ENCODE measurements around the gene FOXD4L1.
A peak's percentile ranks its signal among the peaks of the same experiment; 100 is the strongest.
"Not testable (repeated sequence)": the region's sequence is repeated elsewhere in the genome, so short reads cannot be mapped to it uniquely, and the experiment has no call there.

The FOXD4L1 gene

DNA sequence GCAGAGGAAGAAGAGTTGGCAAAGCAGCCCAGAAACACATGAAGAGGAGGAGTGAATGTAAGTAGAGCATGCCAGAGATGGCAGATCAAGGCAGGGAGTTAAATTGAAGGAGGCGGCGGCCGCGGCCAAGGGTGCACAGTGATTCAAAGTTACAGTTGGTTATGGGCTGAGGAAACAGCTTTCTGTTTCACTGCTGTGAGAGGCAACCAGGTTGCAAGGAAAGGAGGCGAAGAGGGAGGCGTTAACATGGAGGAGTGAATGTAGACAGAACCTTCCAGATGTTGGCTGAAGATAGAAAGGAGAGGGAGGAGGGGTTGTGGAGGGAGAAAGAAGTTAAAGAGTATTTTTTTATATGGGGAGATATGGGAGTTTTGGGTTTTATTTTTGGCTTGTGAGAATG is 22.4 kb downstream of the FOXD4L1 start:
- not testable (repeated sequence) for H3K4me2 ChIP-seq (ENCODE audit: low read length); H3K4me3 ChIP-seq (ENCODE audit: low read length); H3K4me1 ChIP-seq (ENCODE audit: low read length); H4K20me1 ChIP-seq (ENCODE audit: insufficient read depth, low read length); H3K79me2 ChIP-seq (ENCODE audit: low read length); H3K27me3 ChIP-seq (ENCODE audit: low read depth, low read length); H3K9ac ChIP-seq (ENCODE audit: low read length); H3K9me3 ChIP-seq (ENCODE audit: insufficient read depth, low read length); H2AFZ ChIP-seq (ENCODE audit: low read depth, low read length); H3K27ac ChIP-seq (ENCODE audit: low read length); H3K36me3 ChIP-seq (replicated peaks; ENCODE audit: low read depth, low read length)

GRCh38 chr2:113521492-113521891 is 23.0 kb downstream of the FOXD4L1 start:
- not testable (repeated sequence) for H2AFZ ChIP-seq (ENCODE audit: low read depth, low read length); H4K20me1 ChIP-seq (ENCODE audit: insufficient read depth, low read length); H3K36me3 ChIP-seq (replicated peaks; ENCODE audit: low read depth, low read length); H3K79me2 ChIP-seq (ENCODE audit: low read length); H3K4me2 ChIP-seq (ENCODE audit: low read length); H3K27me3 ChIP-seq (ENCODE audit: low read depth, low read length); H3K9ac ChIP-seq (ENCODE audit: low read length); H3K27ac ChIP-seq (ENCODE audit: low read length); H3K4me1 ChIP-seq (ENCODE audit: low read length); H3K4me3 ChIP-seq (ENCODE audit: low read length); H3K9me3 ChIP-seq (ENCODE audit: insufficient read depth, low read length)

DNA sequence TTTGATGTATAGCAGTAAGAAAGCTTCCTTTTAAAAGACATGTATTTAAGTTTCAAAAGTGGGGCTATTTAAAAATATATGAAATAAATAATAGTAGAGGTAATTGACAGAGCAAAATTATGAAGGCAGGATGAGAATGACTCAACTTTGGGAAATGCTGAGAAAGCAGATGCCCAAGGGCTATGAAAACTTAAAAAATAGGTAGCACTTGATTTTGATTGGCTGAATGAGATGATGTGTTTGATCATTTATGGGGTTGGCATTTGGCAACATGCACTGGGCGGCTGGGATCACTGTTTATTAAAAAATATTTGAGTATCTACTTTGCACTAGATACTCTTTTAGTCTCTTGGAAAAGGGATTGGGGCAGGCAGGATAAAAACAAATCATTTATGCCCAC is 26.5 kb downstream of the FOXD4L1 start:
- not testable (repeated sequence) for H3K9me3 ChIP-seq (ENCODE audit: insufficient read depth, low read length); H3K79me2 ChIP-seq (ENCODE audit: low read length); H3K4me3 ChIP-seq (ENCODE audit: low read length); H3K36me3 ChIP-seq (replicated peaks; ENCODE audit: low read depth, low read length); H3K4me1 ChIP-seq (ENCODE audit: low read length); H3K9ac ChIP-seq (ENCODE audit: low read length); H3K4me2 ChIP-seq (ENCODE audit: low read length); H3K27ac ChIP-seq (ENCODE audit: low read length); H3K27me3 ChIP-seq (ENCODE audit: low read depth, low read length); H4K20me1 ChIP-seq (ENCODE audit: insufficient read depth, low read length); H2AFZ ChIP-seq (ENCODE audit: low read depth, low read length)

GRCh38 chr2:113527350-113528045 is 29.0 kb downstream of the FOXD4L1 start:
- H3K9me3 ChIP-seq (ENCODE audit: insufficient read depth, low read length); H3K4me1 ChIP-seq (ENCODE audit: low read length); H3K79me2 ChIP-seq (ENCODE audit: low read length); H2AFZ ChIP-seq (ENCODE audit: low read depth, low read length); H3K4me3 ChIP-seq (ENCODE audit: low read length); H3K9ac ChIP-seq (ENCODE audit: low read length); H3K36me3 ChIP-seq (replicated peaks; ENCODE audit: low read depth, low read length); H4K20me1 ChIP-seq (ENCODE audit: insufficient read depth, low read length); H3K27ac ChIP-seq (ENCODE audit: low read length); H3K27me3 ChIP-seq (ENCODE audit: low read depth, low read length): not testable (repeated sequence)
- H3K4me2 ChIP-seq (ENCODE audit: low read length) = peak overlapping the region; percentile 51

DNA sequence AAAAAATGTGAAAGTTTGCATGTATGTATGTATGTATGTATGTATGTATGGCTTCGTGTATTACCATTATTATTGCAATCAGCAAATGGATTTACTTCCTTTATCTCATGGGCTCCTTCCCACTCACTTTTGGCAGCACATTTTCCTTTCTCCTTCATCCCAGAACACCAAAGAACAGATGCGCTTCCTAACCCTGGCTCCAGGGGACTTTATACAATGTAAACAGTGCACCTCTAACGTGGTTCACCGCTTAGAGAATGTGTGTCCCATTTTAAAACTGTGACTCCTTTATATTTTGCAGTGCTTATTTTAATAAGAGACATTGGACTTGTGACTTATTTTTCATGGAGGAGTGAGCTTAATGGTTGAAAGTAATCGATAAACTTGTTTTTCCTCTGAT is 29.7 kb downstream of the FOXD4L1 start:
- H3K27ac ChIP-seq (ENCODE audit: low read length); H3K36me3 ChIP-seq (replicated peaks; ENCODE audit: low read depth, low read length); H3K4me1 ChIP-seq (ENCODE audit: low read length); H3K27me3 ChIP-seq (ENCODE audit: low read depth, low read length); H3K79me2 ChIP-seq (ENCODE audit: low read length); H2AFZ ChIP-seq (ENCODE audit: low read depth, low read length); H3K9me3 ChIP-seq (ENCODE audit: insufficient read depth, low read length); H3K4me3 ChIP-seq (ENCODE audit: low read length); H4K20me1 ChIP-seq (ENCODE audit: insufficient read depth, low read length); H3K9ac ChIP-seq (ENCODE audit: low read length): not testable (repeated sequence)
- peak overlapping the region; percentile 51; the same call in 1 of the 2 replicates for H3K4me2 ChIP-seq (ENCODE audit: low read length)

GRCh38 chr2:113528904-113529303 is 30.4 kb downstream of the FOXD4L1 start:
- H3K4me2 ChIP-seq (ENCODE audit: low read length); H3K27ac ChIP-seq (ENCODE audit: low read length); H3K4me1 ChIP-seq (ENCODE audit: low read length); H4K20me1 ChIP-seq (ENCODE audit: insufficient read depth, low read length); H3K36me3 ChIP-seq (replicated peaks; ENCODE audit: low read depth, low read length); H3K4me3 ChIP-seq (ENCODE audit: low read length); H3K9ac ChIP-seq (ENCODE audit: low read length); H3K27me3 ChIP-seq (ENCODE audit: low read depth, low read length); H3K79me2 ChIP-seq (ENCODE audit: low read length); H2AFZ ChIP-seq (ENCODE audit: low read depth, low read length); H3K9me3 ChIP-seq (ENCODE audit: insufficient read depth, low read length): not testable (repeated sequence)

DNA sequence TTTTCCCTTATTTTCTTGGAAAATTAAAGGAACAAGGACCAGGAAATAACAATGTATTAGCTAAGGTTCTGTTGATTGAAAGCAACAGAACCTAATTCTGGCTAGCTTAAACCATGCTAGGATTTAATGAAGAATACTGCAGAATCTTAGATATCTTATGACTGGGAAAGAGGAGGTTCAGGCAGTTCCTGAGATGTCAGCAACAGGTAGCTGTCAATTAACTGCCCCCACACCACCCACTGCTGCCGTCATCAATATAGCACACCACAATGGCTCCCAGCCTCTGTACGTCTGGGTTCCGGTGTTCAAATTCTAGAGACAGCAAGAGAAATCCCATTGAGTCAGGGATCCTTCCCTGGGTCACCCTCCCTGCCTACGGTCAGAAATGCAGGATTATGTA is 34.5 kb downstream of the FOXD4L1 start:
- not testable (repeated sequence) for H3K9ac ChIP-seq (ENCODE audit: low read length); H3K36me3 ChIP-seq (replicated peaks; ENCODE audit: low read depth, low read length)

DNA sequence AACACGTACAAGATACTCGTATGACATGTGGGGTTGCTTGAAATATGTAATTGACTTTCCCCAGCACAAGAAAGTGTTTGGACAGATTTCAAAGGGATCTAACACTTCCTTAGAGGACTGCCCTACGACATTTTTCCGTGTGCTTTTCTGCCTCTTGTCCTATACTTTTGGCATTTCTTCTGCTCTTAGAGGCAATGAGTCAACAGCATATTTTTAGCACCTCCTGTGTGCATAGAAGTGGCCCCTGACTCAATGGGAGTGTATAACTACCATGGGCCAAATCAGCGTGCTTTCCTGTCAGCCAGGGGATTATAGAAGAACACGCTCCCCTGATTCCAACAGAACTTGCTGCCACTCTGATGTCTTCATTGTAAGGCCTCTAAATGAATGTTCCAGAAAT is 38.1 kb downstream of the FOXD4L1 start:
- not testable (repeated sequence) for H3K9me3 ChIP-seq (ENCODE audit: insufficient read depth, low read length); H3K36me3 ChIP-seq (replicated peaks; ENCODE audit: low read depth, low read length); H2AFZ ChIP-seq (ENCODE audit: low read depth, low read length); H3K9ac ChIP-seq (ENCODE audit: low read length); H3K27me3 ChIP-seq (ENCODE audit: low read depth, low read length); H3K27ac ChIP-seq (ENCODE audit: low read length); H3K4me2 ChIP-seq (ENCODE audit: low read length); H3K79me2 ChIP-seq (ENCODE audit: low read length); H3K4me3 ChIP-seq (ENCODE audit: low read length); H4K20me1 ChIP-seq (ENCODE audit: insufficient read depth, low read length); H3K4me1 ChIP-seq (ENCODE audit: low read length)

More for the DNA sequence above, 34.5 kb downstream of the FOXD4L1 start:
- H4K20me1 ChIP-seq (ENCODE audit: insufficient read depth, low read length); H3K27me3 ChIP-seq (ENCODE audit: low read depth, low read length); H3K4me1 ChIP-seq (ENCODE audit: low read length); H3K4me2 ChIP-seq (ENCODE audit: low read length); H2AFZ ChIP-seq (ENCODE audit: low read depth, low read length); H3K79me2 ChIP-seq (ENCODE audit: low read length); H3K9me3 ChIP-seq (ENCODE audit: insufficient read depth, low read length); H3K27ac ChIP-seq (ENCODE audit: low read length); H3K4me3 ChIP-seq (ENCODE audit: low read length): not testable (repeated sequence)

DNA sequence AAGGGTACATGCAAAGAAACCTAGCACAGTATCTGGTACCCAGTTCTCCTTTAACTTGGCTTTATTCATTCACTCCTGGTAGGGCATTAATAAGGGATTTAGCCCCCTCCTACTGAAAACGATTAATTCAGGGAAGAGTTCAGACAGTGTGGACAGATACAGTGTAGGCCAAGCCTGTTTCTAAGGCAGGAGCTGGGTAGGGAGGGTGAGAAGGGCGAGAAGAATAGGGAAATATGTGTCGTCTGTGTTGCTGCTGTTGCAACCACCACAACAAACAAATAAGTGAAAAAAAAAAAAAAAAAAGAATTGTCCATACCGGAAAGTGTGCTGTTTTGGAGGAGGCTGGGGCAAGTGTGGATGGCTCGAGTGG is 42.4 kb downstream of the FOXD4L1 start:
- not testable (repeated sequence) for H3K27ac ChIP-seq (ENCODE audit: low read length); H3K4me2 ChIP-seq (ENCODE audit: low read length); H3K79me2 ChIP-seq (ENCODE audit: low read length)

DNA sequence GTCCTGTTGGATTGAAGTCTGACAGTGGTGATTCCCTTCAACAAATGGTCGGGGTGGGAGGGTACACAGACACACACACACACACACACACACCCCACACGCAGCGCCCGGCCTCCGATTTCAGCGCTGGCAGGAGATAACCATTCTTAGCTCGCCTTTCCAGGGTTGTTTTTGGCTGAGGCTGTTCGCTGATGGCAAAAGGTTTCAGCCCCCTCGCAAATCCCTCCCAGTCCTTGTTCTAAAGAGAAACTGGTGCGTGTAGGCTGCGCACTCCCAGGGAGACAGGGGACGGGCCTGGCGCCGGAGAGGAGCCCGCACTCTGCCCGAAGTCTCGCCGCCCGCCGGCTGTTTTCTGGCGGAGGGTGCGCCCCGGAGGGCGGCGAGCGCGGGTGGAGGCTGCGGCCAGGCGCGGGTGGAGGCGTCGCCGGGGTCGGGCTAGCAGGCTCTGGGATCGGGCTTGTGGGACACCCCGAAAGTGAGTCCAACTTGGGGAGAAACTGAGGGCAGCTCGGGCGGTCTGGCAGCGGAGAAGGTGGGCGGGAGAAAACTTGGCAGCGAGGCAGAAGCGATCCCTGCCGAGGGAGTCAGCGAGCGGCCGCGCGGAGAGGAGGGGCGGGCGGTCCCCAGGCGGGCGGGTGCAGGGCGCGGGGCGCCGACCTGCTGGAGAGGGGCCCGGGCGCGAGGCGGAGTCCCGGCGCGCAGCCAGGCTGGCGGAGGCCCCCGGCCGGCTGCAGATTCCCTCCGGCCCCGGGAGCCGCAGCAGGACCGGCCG is 42.9 kb downstream of the FOXD4L1 start:
- not testable (repeated sequence) for H3K27me3 ChIP-seq (ENCODE audit: low read depth, low read length); H3K9me3 ChIP-seq (ENCODE audit: insufficient read depth, low read length); H3K36me3 ChIP-seq (replicated peaks; ENCODE audit: low read depth, low read length); H3K4me1 ChIP-seq (ENCODE audit: low read length); H3K79me2 ChIP-seq (ENCODE audit: low read length); H3K4me3 ChIP-seq (ENCODE audit: low read length); H2AFZ ChIP-seq (ENCODE audit: low read depth, low read length); H3K9ac ChIP-seq (ENCODE audit: low read length); H4K20me1 ChIP-seq (ENCODE audit: insufficient read depth, low read length); H3K27ac ChIP-seq (ENCODE audit: low read length); H3K4me2 ChIP-seq (ENCODE audit: low read length)

More for the DNA sequence above, 42.4 kb downstream of the FOXD4L1 start:
- H3K4me1 ChIP-seq (ENCODE audit: low read length); H3K4me3 ChIP-seq (ENCODE audit: low read length); H2AFZ ChIP-seq (ENCODE audit: low read depth, low read length); H4K20me1 ChIP-seq (ENCODE audit: insufficient read depth, low read length); H3K9ac ChIP-seq (ENCODE audit: low read length); H3K27me3 ChIP-seq (ENCODE audit: low read depth, low read length); H3K9me3 ChIP-seq (ENCODE audit: insufficient read depth, low read length); H3K36me3 ChIP-seq (replicated peaks; ENCODE audit: low read depth, low read length): not testable (repeated sequence)

Data from OCI-LY3 (cell line).